Measurements from ENCODE around the gene ICAM1.

The ICAM1 gene

DNA sequence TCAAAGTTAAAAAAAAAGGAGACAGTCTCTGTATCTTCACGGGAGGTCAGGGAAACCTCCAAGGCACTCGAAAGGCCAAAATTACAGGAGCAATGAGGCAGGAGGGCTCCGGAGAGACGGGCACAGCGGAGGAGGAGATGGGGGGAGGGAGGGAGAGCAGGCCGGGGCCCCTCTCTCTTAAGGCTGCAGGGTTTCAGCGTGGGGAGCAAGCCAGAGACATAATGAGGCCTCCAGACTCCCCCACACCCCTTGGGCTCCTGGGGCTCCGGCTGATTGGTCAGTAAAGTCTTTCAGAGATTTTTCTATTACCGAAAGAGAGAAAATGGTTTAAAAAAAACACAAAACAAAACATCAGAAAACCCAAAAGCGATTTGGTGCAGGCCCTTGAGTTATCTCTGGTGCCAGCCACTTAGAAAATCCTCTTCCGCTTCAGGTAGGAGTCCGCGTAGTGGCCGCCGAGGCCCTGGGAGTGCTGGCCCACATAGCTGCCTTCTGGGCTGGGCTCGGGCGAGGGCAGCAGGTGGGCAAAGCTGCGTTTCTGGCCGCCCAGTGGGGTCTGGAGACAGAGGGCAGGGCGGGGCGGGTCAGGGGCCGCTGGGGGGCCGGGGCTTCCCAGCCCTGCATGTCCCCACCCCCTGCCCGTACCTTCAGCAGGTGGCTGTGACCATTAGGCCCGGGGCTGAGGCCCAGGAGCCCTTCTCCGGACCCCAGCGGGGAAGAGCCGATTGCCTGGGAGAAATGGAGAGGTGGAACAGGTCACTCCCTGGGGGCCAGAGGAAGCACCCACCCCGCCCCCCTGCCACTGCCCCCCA, 46.3 kb downstream of the ICAM1 start:
- H2AK5ac ChIP-seq (ENCODE audit: low read length): no peak overlapping the region
- peaks cover 6% of the 10 kb centered on the region for H3K79me1 ChIP-seq (ENCODE audit: low read length)
- no peak overlapping the region for H3K14ac ChIP-seq (ENCODE audit: low read length)
- H2BK120ac ChIP-seq (ENCODE audit: insufficient read depth, low read length, poor library complexity): no peak overlapping the region
- no peak overlapping the region for H3K27ac ChIP-seq (ENCODE audit: low read depth, low read length)
- no peak overlapping the region for H2AFZ ChIP-seq (ENCODE audit: insufficient read depth, low read length, poor library complexity)
- H2BK5ac ChIP-seq (ENCODE audit: low read depth, low read length, poor library complexity): no peak overlapping the region
- DNase-seq: no peak
- no peak overlapping the region for H2BK12ac ChIP-seq (ENCODE audit: low read length)
- H3K9me3 ChIP-seq (ENCODE audit: insufficient read depth, low read depth, low read length): no peaks in the 10 kb centered on the region
- H3K23ac ChIP-seq (ENCODE audit: low read length): no peak overlapping the region
- no peak overlapping the region for H4K91ac ChIP-seq (ENCODE audit: low read depth, low read length)
- peaks cover 0 to 3% of the 10 kb centered on the region in 2 experiments for H3K4me1 ChIP-seq (ENCODE audit: control insufficient read depth in 1 of 2, insufficient read depth in 2 of 2, low read length in 2 of 2)
- H3K4me3 ChIP-seq (ENCODE audit: low read depth, low read length): no peak overlapping the region
- H4K12ac ChIP-seq (ENCODE audit: low read depth, low read length): no peak overlapping the region
- no CpG with 5 or more reads among the region's 29 CpGs for WGBS (ENCODE audit: extremely low coverage, insufficient coverage, insufficient read length)
- H3K9ac ChIP-seq (ENCODE audit: low read length): no peak overlapping the region
- peaks cover 48 to 53% of the 10 kb centered on the region in 2 experiments for H3K36me3 ChIP-seq (ENCODE audit: control insufficient read depth in 1 of 2, insufficient read depth in 2 of 2, low read length in 2 of 2)
- no peaks in the 10 kb centered on the region for H3K27me3 ChIP-seq (ENCODE audit: insufficient read depth, low read length)
- H3K4ac ChIP-seq (ENCODE audit: low read depth, low read length): no peak overlapping the region
- no peak overlapping the region for H4K8ac ChIP-seq (ENCODE audit: low read depth, low read length)
- H3K18ac ChIP-seq (ENCODE audit: low read length): no peak overlapping the region
- no peak overlapping the region for H3K4me2 ChIP-seq (ENCODE audit: low read length)
- H3K79me2 ChIP-seq (ENCODE audit: control insufficient read depth, insufficient read depth, low read length, poor library complexity): peaks cover 6% of the 10 kb centered on the region

DNA sequence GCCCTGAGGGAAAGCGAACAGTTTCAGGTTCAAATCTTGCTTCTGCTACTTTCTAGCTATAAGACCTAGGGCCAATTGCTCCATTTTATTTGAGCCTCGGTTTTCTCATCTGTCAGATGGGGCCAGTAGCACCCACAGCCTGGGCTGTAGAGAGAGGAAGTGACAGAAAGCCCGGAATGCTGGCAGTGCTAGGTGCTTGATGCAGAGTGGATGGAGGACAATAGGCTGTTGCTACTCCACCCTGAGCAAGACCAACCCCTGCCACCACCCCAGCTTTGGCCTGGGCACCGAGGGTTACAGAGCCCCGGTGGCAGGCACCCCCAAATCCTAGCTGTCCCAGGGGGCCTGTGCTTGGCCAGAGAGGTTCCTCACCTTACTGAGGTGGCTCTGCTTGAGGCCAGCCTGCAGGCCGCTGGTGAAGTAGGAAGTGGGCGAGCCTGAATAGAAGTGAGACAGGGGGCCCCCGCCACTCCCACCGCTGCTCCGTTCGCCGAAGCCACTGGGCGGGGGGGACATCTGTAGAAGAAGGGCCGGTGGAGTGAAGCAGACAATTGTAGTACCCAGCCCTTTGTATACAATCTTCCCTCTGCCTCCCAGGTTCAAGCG, 47.0 kb downstream of the ICAM1 start:
- Histone ChIP-seq H3K14ac (ENCODE audit: low read length) (no peak overlapping the region), H3K4me2 (ENCODE audit: low read length) (no peak overlapping the region), H3K79me2 (ENCODE audit: control insufficient read depth, insufficient read depth, low read length, poor library complexity) (peaks cover 6% of the 10 kb centered on the region), H2AK5ac (ENCODE audit: low read length) (no peak overlapping the region), H3K23ac (ENCODE audit: low read length) (no peak overlapping the region), H4K8ac (ENCODE audit: low read depth, low read length) (no peak overlapping the region), H4K12ac (ENCODE audit: low read depth, low read length) (no peak overlapping the region), H3K27ac (ENCODE audit: low read depth, low read length) (no peak overlapping the region), H3K9me3 (ENCODE audit: insufficient read depth, low read depth, low read length) (no peaks in the 10 kb centered on the region), H3K36me3 (ENCODE audit: control insufficient read depth in 1 of 2, insufficient read depth in 2 of 2, low read length in 2 of 2) (peaks cover 55 to 60% of the 10 kb centered on the region in 2 experiments), H3K9ac (ENCODE audit: low read length) (no peak overlapping the region), H3K4me3 (ENCODE audit: low read depth, low read length) (no peak overlapping the region), H3K18ac (ENCODE audit: low read length) (no peak overlapping the region), H3K27me3 (ENCODE audit: insufficient read depth, low read length) (no peaks in the 10 kb centered on the region), H2BK5ac (ENCODE audit: low read depth, low read length, poor library complexity) (no peak overlapping the region), H2BK12ac (ENCODE audit: low read length) (no peak overlapping the region), H2AFZ (ENCODE audit: insufficient read depth, low read length, poor library complexity) (no peak overlapping the region), H3K4me1 (ENCODE audit: control insufficient read depth in 1 of 2, insufficient read depth in 2 of 2, low read length in 2 of 2) (peaks cover 0 to 3% of the 10 kb centered on the region in 2 experiments), H3K4ac (ENCODE audit: low read depth, low read length) (no peak overlapping the region), H2BK120ac (ENCODE audit: insufficient read depth, low read length, poor library complexity) (no peak overlapping the region), H3K79me1 (ENCODE audit: low read length) (peaks cover 6% of the 10 kb centered on the region), H4K91ac (ENCODE audit: low read depth, low read length) (no peak overlapping the region)
- no peak for DNase-seq
- no CpG with 5 or more reads among the region's 15 CpGs for WGBS (ENCODE audit: extremely low coverage, insufficient coverage, insufficient read length)

GRCh38 chr19:10318807-10319682, 48.1 kb downstream of the ICAM1 start:
- H3K79me1 ChIP-seq (ENCODE audit: low read length): peaks cover 6% of the 10 kb centered on the region
- DNase-seq: no peak
- H3K18ac ChIP-seq (ENCODE audit: low read length): no peak overlapping the region
- H4K91ac ChIP-seq (ENCODE audit: low read depth, low read length): no peak overlapping the region
- no CpG with 5 or more reads among the region's 13 CpGs for WGBS (ENCODE audit: extremely low coverage, insufficient coverage, insufficient read length)
- H3K9ac ChIP-seq (ENCODE audit: low read length): no peak overlapping the region
- peak overlapping the region; percentile 25 for H3K4me3 ChIP-seq (ENCODE audit: low read depth, low read length)
- no peak overlapping the region for H3K4me2 ChIP-seq (ENCODE audit: low read length)
- H3K27ac ChIP-seq (ENCODE audit: low read depth, low read length): no peak overlapping the region
- no peaks in the 10 kb centered on the region for H3K9me3 ChIP-seq (ENCODE audit: insufficient read depth, low read depth, low read length)
- H2AFZ ChIP-seq (ENCODE audit: insufficient read depth, low read length, poor library complexity): no peak overlapping the region
- H3K14ac ChIP-seq (ENCODE audit: low read length): no peak overlapping the region
- H3K4me1 ChIP-seq (ENCODE audit: control insufficient read depth in 1 of 2, insufficient read depth in 2 of 2, low read length in 2 of 2): peaks cover 0 to 3% of the 10 kb centered on the region in 2 experiments
- no peak overlapping the region for H3K23ac ChIP-seq (ENCODE audit: low read length)
- no peaks in the 10 kb centered on the region for H3K27me3 ChIP-seq (ENCODE audit: insufficient read depth, low read length)
- peaks cover 64 to 71% of the 10 kb centered on the region in 2 experiments for H3K36me3 ChIP-seq (ENCODE audit: control insufficient read depth in 1 of 2, insufficient read depth in 2 of 2, low read length in 2 of 2)
- no peak overlapping the region for H2BK120ac ChIP-seq (ENCODE audit: insufficient read depth, low read length, poor library complexity)
- no peak overlapping the region for H2BK5ac ChIP-seq (ENCODE audit: low read depth, low read length, poor library complexity)
- peaks cover 6% of the 10 kb centered on the region for H3K79me2 ChIP-seq (ENCODE audit: control insufficient read depth, insufficient read depth, low read length, poor library complexity)
- H3K4ac ChIP-seq (ENCODE audit: low read depth, low read length): no peak overlapping the region
- no peak overlapping the region for H4K12ac ChIP-seq (ENCODE audit: low read depth, low read length)
- H2BK12ac ChIP-seq (ENCODE audit: low read length): no peak overlapping the region
- no peak overlapping the region for H2AK5ac ChIP-seq (ENCODE audit: low read length)
- no peak overlapping the region for H4K8ac ChIP-seq (ENCODE audit: low read depth, low read length)

DNA sequence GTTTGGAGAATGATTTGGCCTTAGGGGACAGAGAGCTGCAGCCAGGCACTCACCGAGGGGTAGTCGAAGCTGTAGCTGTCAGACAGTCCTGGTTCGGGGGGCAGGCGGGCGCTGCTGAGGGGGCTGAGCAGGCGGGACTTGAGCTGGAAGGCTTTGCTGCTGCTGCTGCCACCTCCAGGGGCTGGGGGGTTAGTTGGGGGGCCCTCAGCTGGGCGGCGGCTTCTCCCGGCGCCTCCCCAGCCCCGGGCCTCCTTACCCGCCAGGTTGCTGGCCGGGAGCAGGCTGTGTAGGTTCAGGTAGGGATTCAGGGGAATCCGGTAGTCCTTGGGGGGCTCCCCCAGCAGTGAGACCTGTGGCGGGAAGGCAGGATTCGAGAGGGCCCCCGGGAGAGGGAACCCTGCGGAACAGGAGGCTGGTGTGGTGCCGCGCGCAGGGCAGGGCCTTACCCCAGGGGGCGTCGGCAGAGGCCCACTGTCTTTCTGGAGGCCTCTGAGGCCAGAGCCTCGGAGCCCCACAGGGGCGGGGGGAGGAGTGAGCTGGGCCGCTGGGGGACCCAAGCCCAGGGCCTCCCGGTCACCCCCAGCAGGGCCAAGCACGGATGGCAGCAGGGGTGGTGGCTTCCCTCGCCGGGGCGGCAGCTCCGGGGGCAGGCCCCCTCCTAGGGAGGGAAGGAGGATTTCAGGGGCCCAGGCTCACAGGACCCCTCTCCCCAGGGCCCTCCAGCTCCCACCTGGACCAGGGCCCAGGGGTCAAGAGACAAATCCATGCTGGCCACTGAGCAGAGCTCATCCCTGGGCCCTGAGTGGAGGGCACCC, 49.9 kb downstream of the ICAM1 start:
- H2AK5ac ChIP-seq (ENCODE audit: low read length): no peak overlapping the region
- H3K4me1 ChIP-seq (ENCODE audit: control insufficient read depth in 1 of 2, insufficient read depth in 2 of 2, low read length in 2 of 2): peaks cover 0 to 3% of the 10 kb centered on the region in 2 experiments
- no peaks in the 10 kb centered on the region for H3K27me3 ChIP-seq (ENCODE audit: insufficient read depth, low read length)
- no peak overlapping the region for H3K14ac ChIP-seq (ENCODE audit: low read length)
- no peak overlapping the region for H4K91ac ChIP-seq (ENCODE audit: low read depth, low read length)
- H3K9me3 ChIP-seq (ENCODE audit: insufficient read depth, low read depth, low read length): no peaks in the 10 kb centered on the region
- no peak overlapping the region for H3K9ac ChIP-seq (ENCODE audit: low read length)
- peaks cover 79 to 82% of the 10 kb centered on the region in 2 experiments for H3K36me3 ChIP-seq (ENCODE audit: control insufficient read depth in 1 of 2, insufficient read depth in 2 of 2, low read length in 2 of 2)
- H4K8ac ChIP-seq (ENCODE audit: low read depth, low read length): no peak overlapping the region
- no peak overlapping the region for H3K4me2 ChIP-seq (ENCODE audit: low read length)
- no CpG with 5 or more reads among the region's 32 CpGs for WGBS (ENCODE audit: extremely low coverage, insufficient coverage, insufficient read length)
- no peak overlapping the region for H3K4ac ChIP-seq (ENCODE audit: low read depth, low read length)
- H3K79me1 ChIP-seq (ENCODE audit: low read length): peaks cover under 1% of the 10 kb centered on the region
- H2AFZ ChIP-seq (ENCODE audit: insufficient read depth, low read length, poor library complexity): no peak overlapping the region
- no peak for DNase-seq
- no peak overlapping the region for H4K12ac ChIP-seq (ENCODE audit: low read depth, low read length)
- no peak overlapping the region for H2BK5ac ChIP-seq (ENCODE audit: low read depth, low read length, poor library complexity)
- no peak overlapping the region for H2BK120ac ChIP-seq (ENCODE audit: insufficient read depth, low read length, poor library complexity)
- no peak overlapping the region for H3K4me3 ChIP-seq (ENCODE audit: low read depth, low read length)
- H3K23ac ChIP-seq (ENCODE audit: low read length): no peak overlapping the region
- H3K79me2 ChIP-seq (ENCODE audit: control insufficient read depth, insufficient read depth, low read length, poor library complexity): no peaks in the 10 kb centered on the region
- no peak overlapping the region for H2BK12ac ChIP-seq (ENCODE audit: low read length)
- H3K27ac ChIP-seq (ENCODE audit: low read depth, low read length): no peak overlapping the region
- no peak overlapping the region for H3K18ac ChIP-seq (ENCODE audit: low read length)

Measured in trophoblast cell (in vitro differentiated cells and primary cell).